ENCODE data around the gene CD4.
"Not testable (repeated sequence)": the region's sequence is repeated elsewhere in the genome, so short reads cannot be mapped to it uniquely, and the experiment has no call there.

The CD4 gene

DNA sequence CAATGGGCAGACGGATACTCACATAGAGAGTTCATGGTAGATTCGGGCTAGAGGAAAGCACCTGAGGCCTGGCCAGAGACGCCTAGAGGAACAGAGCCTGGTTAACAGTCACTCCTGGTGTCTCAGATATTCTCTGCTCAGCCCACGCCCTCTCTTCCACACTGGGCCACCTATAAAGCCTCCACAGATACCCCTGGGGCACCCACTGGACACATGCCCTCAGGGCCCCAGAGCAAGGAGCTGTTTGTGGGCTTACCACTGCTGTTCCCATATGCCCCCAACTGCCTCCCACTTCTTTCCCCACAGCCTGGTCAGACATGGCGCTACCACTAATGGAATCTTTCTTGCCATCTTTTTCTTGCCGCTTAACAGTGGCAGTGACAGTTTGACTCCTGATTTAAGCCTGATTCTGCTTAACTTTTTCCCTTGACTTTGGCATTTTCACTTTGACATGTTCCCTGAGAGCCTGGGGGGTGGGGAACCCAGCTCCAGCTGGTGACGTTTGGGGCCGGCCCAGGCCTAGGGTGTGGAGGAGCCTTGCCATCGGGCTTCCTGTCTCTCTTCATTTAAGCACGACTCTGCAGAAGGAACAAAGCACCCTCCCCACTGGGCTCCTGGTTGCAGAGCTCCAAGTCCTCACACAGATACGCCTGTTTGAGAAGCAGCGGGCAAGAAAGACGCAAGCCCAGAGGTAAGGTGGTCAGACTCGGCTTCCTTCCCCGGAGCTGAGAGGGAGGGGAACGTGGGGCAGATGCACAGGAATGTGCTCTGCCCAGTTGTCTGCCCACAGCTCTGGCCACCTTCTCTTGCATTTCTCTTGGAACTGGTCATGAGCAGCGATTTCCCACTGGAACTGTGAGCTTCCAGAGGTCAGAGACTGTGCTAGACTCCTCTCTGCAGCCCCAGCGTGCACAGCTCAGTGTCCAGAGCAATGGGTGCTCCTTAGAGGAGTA, at the start of gene CD4:
Gene CD4 (plus strand): TSS at position 557 of the 953 bp plus-strand sequence. CDS start 10,611 bp downstream, outside the sequence.
- no peak for TF ChIP-seq CTCF (IDR thresholded peaks at IDR 0.05; ENCODE audit: low read depth, low read length)
- no peak for DNase-seq (ENCODE audit: low read depth, low spot score)
- in situ Hi-C loops (cut with HindIII; ENCODE audit: low sequenced_read_pairs) = no loop called here
- H3K4me3 ChIP-seq (ENCODE audit: low read depth, low read length) = no peak within 1 kb of the TSS

GRCh38 chr12:6742080-6742479, 47.2 kb upstream of the CD4 start:
- in situ Hi-C loops (cut with HindIII; ENCODE audit: low sequenced_read_pairs); DNase-seq (ENCODE audit: low read depth, low spot score); H3K4me3 ChIP-seq (ENCODE audit: low read depth, low read length): not testable (repeated sequence)

DNA sequence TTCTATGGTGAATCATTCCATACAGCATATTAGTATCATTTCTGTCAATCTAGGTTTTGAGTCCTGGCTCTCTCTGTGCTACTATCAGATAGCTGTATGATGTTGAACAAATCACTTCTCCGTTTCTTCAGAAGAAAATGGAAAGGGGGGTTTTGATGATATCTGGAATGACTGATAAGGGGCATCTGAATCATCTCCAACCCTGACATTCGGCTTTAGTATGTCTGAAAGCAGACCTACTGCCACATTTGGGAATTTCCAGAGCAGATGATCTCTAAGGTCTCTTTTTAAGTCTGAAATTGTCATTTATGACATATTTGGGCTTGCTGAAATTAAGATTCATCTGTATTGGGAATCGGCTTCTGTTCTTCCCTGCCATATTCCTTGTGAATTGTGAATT, 46.5 kb upstream of the CD4 start:
- no peak overlapping the region for H3K4me3 ChIP-seq (ENCODE audit: low read depth, low read length)
- DNase-seq (ENCODE audit: low read depth, low spot score) = no peak

DNA sequence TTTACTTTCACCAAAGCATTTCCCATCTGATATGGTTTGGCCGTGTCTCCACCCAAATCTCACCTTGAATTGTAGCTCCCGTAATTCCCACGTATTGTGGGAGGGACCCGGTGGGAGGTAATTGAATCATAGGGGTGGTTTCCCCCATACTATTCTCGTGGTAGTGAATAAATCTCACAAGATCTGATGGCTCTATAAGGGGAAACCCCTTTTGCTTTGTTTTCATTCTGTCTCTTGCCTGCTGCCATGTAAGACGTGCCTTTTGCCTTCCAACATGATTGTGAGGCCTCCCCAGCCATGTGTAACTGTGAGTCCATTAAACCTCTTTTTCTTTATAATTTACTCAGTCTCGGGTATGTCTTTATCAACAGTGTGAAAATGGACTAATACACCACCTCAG, 46.0 kb upstream of the CD4 start:
- DNase-seq (ENCODE audit: low read depth, low spot score); in situ Hi-C loops (cut with HindIII; ENCODE audit: low sequenced_read_pairs); H3K4me3 ChIP-seq (ENCODE audit: low read depth, low read length): not testable (repeated sequence)

More for the DNA sequence above, 46.5 kb upstream of the CD4 start:
- in situ Hi-C loops (cut with HindIII; ENCODE audit: low sequenced_read_pairs) = no loop called here
- no peak for TF ChIP-seq CTCF (IDR thresholded peaks at IDR 0.05; ENCODE audit: low read depth, low read length)

DNA sequence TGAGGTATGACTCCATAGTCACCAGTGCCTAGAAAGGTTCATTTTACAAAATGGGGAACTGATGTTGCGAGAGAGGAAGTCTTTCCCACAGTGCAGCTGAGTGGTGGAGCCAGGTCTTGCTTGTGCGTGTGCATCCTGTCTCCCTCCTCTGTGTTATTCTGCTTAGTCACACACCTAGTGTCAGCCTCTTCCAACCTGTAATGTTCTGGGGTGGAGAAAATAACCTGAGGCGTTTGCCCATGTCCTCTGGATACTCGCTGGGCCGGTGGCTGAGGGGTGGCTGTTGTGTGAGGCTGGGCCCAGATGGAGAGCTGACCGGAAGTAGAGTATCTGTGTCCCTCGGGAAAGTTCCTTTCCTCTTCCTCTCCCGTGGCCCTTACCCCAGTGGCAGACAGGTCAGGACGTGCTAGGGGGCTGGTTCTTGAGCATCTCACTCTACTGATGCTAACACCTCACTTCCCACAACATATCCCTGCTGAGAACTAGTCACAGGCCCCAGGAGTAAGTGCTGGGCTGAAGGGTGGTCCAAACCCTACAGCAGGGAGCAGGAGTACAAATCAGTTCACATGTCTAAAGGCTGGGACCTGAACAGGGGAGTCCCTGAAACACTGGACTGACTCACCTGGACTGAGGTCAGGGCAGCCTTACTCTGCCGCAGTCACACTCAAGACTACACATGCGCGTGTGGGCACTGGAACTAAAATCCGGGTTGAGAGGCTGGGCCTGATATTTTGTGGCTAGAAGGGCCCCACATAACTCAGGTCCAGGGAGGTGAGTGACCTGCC, 43.4 kb upstream of the CD4 start:
- DNase-seq (ENCODE audit: low read depth, low spot score) = no peak
- no peak overlapping the region for H3K4me3 ChIP-seq (ENCODE audit: low read depth, low read length)
- in situ Hi-C loops (cut with HindIII; ENCODE audit: low sequenced_read_pairs) = no loop called here
- TF ChIP-seq CTCF (IDR thresholded peaks at IDR 0.05; ENCODE audit: low read depth, low read length) = no peak

DNA sequence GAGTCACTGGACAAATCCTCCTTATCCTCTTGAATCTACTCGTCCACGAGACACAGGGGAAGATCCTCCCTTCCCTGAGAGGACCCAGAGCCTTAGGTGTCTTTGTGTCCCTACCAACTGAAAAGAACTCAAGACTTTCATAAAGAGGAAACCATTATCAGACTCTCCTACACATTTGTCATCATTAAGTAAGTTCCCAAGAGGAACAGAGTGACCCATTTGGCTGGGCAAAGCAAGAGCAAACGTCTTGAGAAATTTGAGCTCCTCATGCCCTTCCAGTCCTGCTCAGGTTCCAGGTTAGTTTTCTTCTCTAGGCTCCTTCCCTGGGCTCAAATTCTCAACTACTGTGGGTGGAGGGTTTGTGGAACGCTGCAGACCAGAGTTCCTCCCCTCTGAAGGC, 42.1 kb upstream of the CD4 start:
- no peak overlapping the region for H3K4me3 ChIP-seq (ENCODE audit: low read depth, low read length)
- no peak for DNase-seq (ENCODE audit: low read depth, low spot score)
- in situ Hi-C loops (cut with HindIII; ENCODE audit: low sequenced_read_pairs) = no loop called here
- TF ChIP-seq CTCF (IDR thresholded peaks at IDR 0.05; ENCODE audit: low read depth, low read length) = no peak

DNA sequence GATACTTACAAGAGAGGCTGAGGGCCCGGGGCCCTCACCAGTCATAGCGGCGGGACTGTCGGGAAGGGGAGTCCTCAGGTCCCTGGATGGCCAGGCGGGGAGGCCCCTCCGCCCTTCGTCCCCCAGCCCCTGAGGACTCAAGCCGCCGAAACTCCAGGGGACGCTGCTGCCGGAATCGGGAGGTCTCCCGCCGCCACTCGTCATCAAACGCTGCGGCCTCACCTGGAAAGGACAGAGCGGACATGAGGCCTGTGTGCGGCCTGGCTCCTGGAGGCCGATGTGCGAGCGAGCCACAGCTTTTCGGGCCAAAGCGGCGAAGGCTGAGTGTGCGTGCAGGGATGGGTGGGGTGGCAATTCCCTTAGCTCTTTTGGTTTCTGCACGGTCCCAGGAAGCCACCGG, 40.6 kb upstream of the CD4 start:
- in situ Hi-C loops (cut with HindIII; ENCODE audit: low sequenced_read_pairs) = no loop called here
- no peak overlapping the region for H3K4me3 ChIP-seq (ENCODE audit: low read depth, low read length)
- no peak for TF ChIP-seq CTCF (IDR thresholded peaks at IDR 0.05; ENCODE audit: low read depth, low read length)
- DNase-seq (ENCODE audit: low read depth, low spot score) = no peak
